Measurements from ENCODE around the gene SCTR. TPM values are rescaled to one million over a fixed set of nuclear protein-coding genes. Genes with fewer than 3 reads are reported as not detected.
A peak's percentile ranks its signal among the peaks of the same experiment; 100 is the strongest.

Gene SCTR
- total and polyA plus RNA-seq, 2 of the 13 experiments (the other 11 are each of a cell fraction or from before 2014, with no cell fraction given) = not detected

DNA sequence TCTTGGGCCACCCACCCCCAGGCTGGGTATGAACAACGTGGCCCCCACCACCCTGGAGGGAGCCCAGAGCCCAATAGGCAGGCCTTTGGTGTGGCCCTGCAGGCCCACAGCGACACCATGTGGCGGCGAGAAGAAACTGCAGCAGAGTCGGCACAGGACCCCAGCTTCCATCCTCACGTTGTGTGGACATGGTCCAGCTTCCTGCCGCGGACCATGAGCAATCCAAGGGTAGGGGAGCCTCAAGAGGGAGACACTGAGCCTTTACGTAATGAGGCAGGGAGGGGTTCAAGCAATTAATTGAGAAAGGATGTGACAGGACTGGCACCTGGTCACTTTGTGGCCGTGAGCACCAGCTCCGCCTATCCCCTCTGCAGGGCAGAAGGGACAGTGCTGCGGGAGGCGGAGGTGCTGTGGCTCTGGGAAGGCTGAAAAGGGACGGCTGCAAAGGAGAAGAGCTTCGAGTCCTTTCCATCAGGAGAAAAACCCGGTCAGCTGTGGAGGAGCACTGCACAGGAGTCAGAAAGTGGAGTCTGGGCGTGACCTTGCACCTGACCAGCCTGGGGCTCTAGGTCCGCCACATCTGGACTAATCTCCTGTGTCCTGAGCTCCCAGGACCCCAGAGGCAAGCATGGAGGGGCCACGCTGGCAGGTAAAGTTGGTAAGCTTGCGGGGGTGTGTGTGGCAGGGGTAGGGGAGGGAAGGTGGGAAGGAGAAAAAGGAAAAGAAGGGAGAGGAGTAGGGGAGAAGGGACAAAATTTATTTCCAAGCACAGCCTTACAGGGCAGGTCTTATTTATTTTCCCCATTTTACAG, 47.8 kb downstream of the SCTR start:
- ChIA-PET POLR2A (interaction anchor here (0.7 to 1.0 kb wide), 3 partner anchors 11 to 68 kb away, joined by 3 to 4 read pairs (median 3); no protein-coding TSS in a partner anchor), CTCF (ENCODE audit: low intra/inter-chr PET ratio, low total read pairs) (interaction anchor here (0.7 to 4.7 kb wide), 5 partner anchors 12 to 183 kb away, joined by 3 to 159 read pairs (median 4); no protein-coding TSS in a partner anchor)
- Histone ChIP-seq H3K79me2 (ENCODE audit: insufficient read depth, low read length) (no peaks in the 10 kb centered on the region), H3K4me2 (ENCODE audit: low read depth, low read length) (no peak overlapping the region), H3K4me3 (replicated peaks in 1 of 3; ENCODE audit: insufficient read depth in 1 of 3, low read depth in 2 of 3, low read length in 3 of 3) (no peak overlapping the region), H4K20me1 (ENCODE audit: insufficient read depth, low read length) (no peaks in the 10 kb centered on the region), H3K27me3 (ENCODE audit: control insufficient read depth in 1 of 2, insufficient read depth in 2 of 2, low read length in 2 of 2) (peaks cover 2 to 81% of the 10 kb centered on the region in 2 experiments; a peak in 4 of 5 replicates), H3K4me1 (ENCODE audit: insufficient read depth, low read length) (peaks cover 40% of the 10 kb centered on the region), H3K27ac (ENCODE audit: extremely low read length, insufficient read depth, low read length) (no peak overlapping the region), H3K9me3 (ENCODE audit: low read length) (no peaks in the 10 kb centered on the region), H3K36me3 (replicated peaks in 1 of 2; ENCODE audit: control insufficient read depth in 1 of 2, insufficient read depth in 2 of 2, low read length in 2 of 2) (no peaks in the 10 kb centered on the region), H2AFZ (ENCODE audit: low read length) (no peak overlapping the region), H3K9ac (ENCODE audit: insufficient read depth, low read depth, low read length) (no peak overlapping the region)
- peak; percentile 87 for ATAC-seq
- peak; percentile 98 for FAIRE-seq
- BruUV-seq (replicated peaks) = no TSS peak
- intact Hi-C loops (cut with micrococcal nuclease; ENCODE audit: unreplicated experiment) (loop anchor here (1.0 kb wide), 1 partner anchor 69 kb away; no protein-coding TSS in a partner anchor), in situ Hi-C loops (cut with HindIII; ENCODE audit: extremely low pct_ligation_motif_present, low pct_unique_long_range_greater_than_20kb) (loop anchor here (5.0 kb wide), 1 partner anchor 69 kb away; no protein-coding TSS in a partner anchor)
- 26% methylated on average over 19 of the region's 20 CpGs for WGBS (ENCODE audit: low lambda C conversion rate)
- peak; percentile 79 for DNase-seq (ENCODE audit: low spot score)
- 0 out of 2 replicates have a peak, but pooled peaks have one; percentile 62 for TF ChIP-seq ZNF713 (CRISPR knock-in tag; IDR thresholded peaks at IDR 0.05)
- no peak for TF ChIP-seq ZNF746 (CRISPR knock-in tag; IDR thresholded peaks at IDR 0.05)
- TF ChIP-seq KDM5B (CRISPR knock-in tag; IDR thresholded peaks at IDR 0.05; ENCODE audit: borderline replicate concordance) = peak; percentile 79
- TF ChIP-seq ONECUT2 (CRISPR knock-in tag; IDR thresholded peaks at IDR 0.05) = no peak
- TF ChIP-seq HDAC1 (CRISPR knock-in tag; IDR thresholded peaks at IDR 0.05) = peak; percentile 42; the same call in 1 of the 2 replicates
- TF ChIP-seq ASH2L (IDR thresholded peaks at IDR 0.05; ENCODE audit: insufficient read length, low read depth, low read length) = peak; percentile 44
- TF ChIP-seq RXRA (CRISPR knock-in tag; IDR thresholded peaks at IDR 0.05) = peak; percentile 48
- peak; percentile 80; the same call in 1 of the 2 replicates for TF ChIP-seq MIXL1 (CRISPR knock-in tag; IDR thresholded peaks at IDR 0.05)
- TF ChIP-seq AHDC1 (CRISPR knock-in tag; IDR thresholded peaks at IDR 0.05; ENCODE audit: borderline replicate concordance) = 0 out of 2 replicates have a peak, but pooled peaks have one; percentile 46
- no peak for TF ChIP-seq ZNF335 (CRISPR knock-in tag; IDR thresholded peaks at IDR 0.05)
- no peak for TF ChIP-seq NR1H2 (CRISPR knock-in tag; IDR thresholded peaks at IDR 0.05; ENCODE audit: borderline replicate concordance, low read depth)
- TF ChIP-seq ZMYM2 (CRISPR knock-in tag; IDR thresholded peaks at IDR 0.05) = no peak
- 0 out of 2 replicates have a peak, but pooled peaks have one; percentile 60 for TF ChIP-seq ZNF274 (CRISPR knock-in tag; IDR thresholded peaks at IDR 0.05)
- no peak for TF ChIP-seq RFX5 (IDR thresholded peaks at IDR 0.05; ENCODE audit: low read depth, low read length)
- peak; percentile 33; the same call in 1 of the 2 replicates for TF ChIP-seq MXD3 (CRISPR knock-in tag; IDR thresholded peaks at IDR 0.05)
- TF ChIP-seq ZNF446 (CRISPR knock-in tag; IDR thresholded peaks at IDR 0.05) = no peak
- peak; percentile 78; the same call in 1 of the 2 replicates for TF ChIP-seq IKZF5 (CRISPR knock-in tag; IDR thresholded peaks at IDR 0.05)
